Left lung (tissue), 10 donors: ENCODE measurements around the gene GPHN. TPM values are rescaled to one million over a fixed set of nuclear protein-coding genes. Genes with fewer than 3 reads are reported as not detected.
A peak's percentile ranks its signal among the peaks of the same experiment; 100 is the strongest.

Experiments used
- ATAC-seq: fragments of 200-7000 bp; cut with Tn5 transposase; one replicate; pipeline ENCODE4 v1.9.1; 2020; ENCODE audit warnings: moderate library complexity
- DNase-seq, 4 donors: peaks; one replicate each; pipeline ENCODE4 v3.0.0-alpha.2; 2013 to 2020
- H3K27ac ChIP-seq, 2 donors: fragments of 200-600 bp; sonication (generic) in 1 of 2; one replicate each; pipeline versions ENCODE4 v1.5.0 to v1.8.0; 2020 to 2021
- H3K27me3 ChIP-seq, 2 donors: fragments of 200-600 bp; sonication (generic) in 1 of 2; one replicate each; pipeline versions ENCODE4 v1.5.0 to v1.8.0; 2020 to 2021
- H3K36me3 ChIP-seq, 2 donors: fragments of 200-600 bp; sonication (generic) in 1 of 2; one replicate each; pipeline versions ENCODE4 v1.5.0 to v1.8.0; 2020 to 2021
- H3K4me1 ChIP-seq, 2 donors: fragments of 200-600 bp; one replicate each; pipeline ENCODE4 v1.8.0; 2021
- H3K4me3 ChIP-seq, 2 donors: fragments of 200-600 bp; sonication (generic) in 1 of 2; one replicate each; pipeline versions ENCODE4 v1.5.0 to v1.8.0; 2020 to 2021; ENCODE audit warnings: mild to moderate bottlenecking in 1 of 2
- H3K9me3 ChIP-seq, 2 donors: fragments of 200-600 bp; sonication (generic) in 1 of 2; one replicate each; pipeline versions ENCODE4 v1.5.0 to v1.8.0; 2020 to 2021
- intact Hi-C, 2 donors: fragments of 100-400 bp; cut with DNase I; formaldehyde crosslinking; loops; one replicate each; pipeline versions ENCODE4 v1.11.2 to v1.14.2; 2022
- polyA plus RNA-seq, 6 donors: library from polyadenylated mRNA; unstranded; fragments of 120-200 nt; gene quantifications; one replicate each; pipeline ENCODE4 v1.2.1, GENCODE V29; 2013; ENCODE audit not compliant: insufficient read length in 6 of 6
- total RNA-seq, 2 donors: library from RNA; stranded (reverse); fragmentation: NEBNext Ultra II Directional; extraction: Animal tissue kit (Norgen Biotek cat#: 25700); gene quantifications; one replicate each; pipeline ENCODE4 v1.2.1, GENCODE V29; 2021
- TF ChIP-seq, protein P1 (sequence below), 2 donors: fragments of 200-600 bp; sonication (generic) in 1 of 2; IDR thresholded peaks; one replicate each; pipeline versions ENCODE4 v1.5.0 to v1.8.0; 2021; ENCODE audit warnings: antibody characterized with exemption in 2 of 2
- donor health status: DM: no; HTN: yes; CAD: no.
- donor health status: DM: no; HTN: no; CAD: no.

Gene GPHN
- total and polyA plus RNA-seq, 8 donors, result 22.6 to 31.1 (median 25.7) TPM

GRCh38 chr14:66790101-66790500 lies 282.2 kb downstream of the GPHN start:
- no peak for DNase-seq
- Histone ChIP-seq H3K9me3 (peaks cover 0 to 45% of the 10 kb centered on the region in 2 donors), H3K36me3 (no peaks in the 10 kb centered on the region), H3K27me3 (no peaks in the 10 kb centered on the region), H3K4me3 (no peak overlapping the region), H3K4me1 (no peaks in the 10 kb centered on the region), H3K27ac (no peak overlapping the region)
- TF ChIP-seq, protein P1, sequence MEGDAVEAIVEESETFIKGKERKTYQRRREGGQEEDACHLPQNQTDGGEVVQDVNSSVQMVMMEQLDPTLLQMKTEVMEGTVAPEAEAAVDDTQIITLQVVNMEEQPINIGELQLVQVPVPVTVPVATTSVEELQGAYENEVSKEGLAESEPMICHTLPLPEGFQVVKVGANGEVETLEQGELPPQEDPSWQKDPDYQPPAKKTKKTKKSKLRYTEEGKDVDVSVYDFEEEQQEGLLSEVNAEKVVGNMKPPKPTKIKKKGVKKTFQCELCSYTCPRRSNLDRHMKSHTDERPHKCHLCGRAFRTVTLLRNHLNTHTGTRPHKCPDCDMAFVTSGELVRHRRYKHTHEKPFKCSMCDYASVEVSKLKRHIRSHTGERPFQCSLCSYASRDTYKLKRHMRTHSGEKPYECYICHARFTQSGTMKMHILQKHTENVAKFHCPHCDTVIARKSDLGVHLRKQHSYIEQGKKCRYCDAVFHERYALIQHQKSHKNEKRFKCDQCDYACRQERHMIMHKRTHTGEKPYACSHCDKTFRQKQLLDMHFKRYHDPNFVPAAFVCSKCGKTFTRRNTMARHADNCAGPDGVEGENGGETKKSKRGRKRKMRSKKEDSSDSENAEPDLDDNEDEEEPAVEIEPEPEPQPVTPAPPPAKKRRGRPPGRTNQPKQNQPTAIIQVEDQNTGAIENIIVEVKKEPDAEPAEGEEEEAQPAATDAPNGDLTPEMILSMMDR (IDR thresholded peaks at IDR 0.05), result no peak
- intact Hi-C loops, result no loop called here
- no peak for ATAC-seq

DNA sequence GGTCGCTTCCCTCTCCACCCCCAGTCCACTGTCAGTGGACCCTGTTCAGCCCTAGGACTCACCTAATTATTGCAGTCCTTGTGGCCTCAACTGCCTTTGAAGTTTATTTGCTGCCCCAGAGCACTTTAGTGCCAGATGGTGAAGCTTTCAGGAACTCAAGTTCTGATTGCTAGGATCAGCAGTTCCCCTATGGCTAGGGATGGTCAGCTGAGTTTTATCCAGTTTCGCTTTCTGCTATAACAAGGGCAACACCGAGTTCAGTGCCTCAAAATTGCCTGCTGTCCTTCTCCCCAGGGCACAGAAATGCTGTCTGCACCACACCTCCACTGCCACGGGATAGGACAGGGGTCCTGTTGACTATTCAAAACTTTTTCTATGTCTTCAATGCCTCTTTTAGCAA lies 295.0 kb downstream of the GPHN start:
- TF ChIP-seq, protein P1 (IDR thresholded peaks at IDR 0.05), result no peak
- intact Hi-C loops, result no loop called here
- Histone ChIP-seq H3K36me3 (no peaks in the 10 kb centered on the region), H3K9me3 (peaks cover 0 to 42% of the 10 kb centered on the region in 2 donors), H3K4me3 (no peak overlapping the region), H3K4me1 (no peaks in the 10 kb centered on the region), H3K27ac (no peak overlapping the region), H3K27me3 (no peaks in the 10 kb centered on the region)
- DNase-seq, result no peak
- ATAC-seq, result no peak

DNA sequence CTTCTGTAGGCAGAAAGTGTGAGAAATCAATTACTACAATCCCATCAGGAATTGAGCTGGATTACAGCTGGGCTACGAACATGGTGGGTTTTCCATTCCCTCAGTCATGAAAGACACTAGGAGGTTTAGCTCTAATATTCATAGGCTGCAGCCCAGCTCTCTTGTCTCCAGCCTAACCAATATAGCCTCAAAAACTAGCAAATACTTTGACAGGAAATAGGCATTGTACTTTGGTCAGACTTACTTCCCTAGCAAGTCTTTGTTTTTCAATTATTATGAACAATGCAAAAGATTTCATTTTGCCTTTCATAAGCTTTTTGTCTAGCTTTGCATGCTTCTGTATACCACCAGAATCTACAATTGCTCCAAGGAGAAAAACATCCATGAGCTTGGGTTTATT lies 296.2 kb downstream of the GPHN start:
- Histone ChIP-seq H3K27ac (no peak overlapping the region), H3K4me1 (no peaks in the 10 kb centered on the region), H3K4me3 (no peak overlapping the region), H3K27me3 (no peaks in the 10 kb centered on the region), H3K36me3 (no peaks in the 10 kb centered on the region), H3K9me3 (peaks cover 0 to 30% of the 10 kb centered on the region in 2 donors)
- ATAC-seq (no peak), DNase-seq (no peak)
- intact Hi-C loops, result no loop called here
- TF ChIP-seq, protein P1 (IDR thresholded peaks at IDR 0.05), result no peak

GRCh38 chr14:66813636-66814035 lies 305.7 kb downstream of the GPHN start:
- ATAC-seq, result no peak
- peak in 1 of 4 donors; percentile 35 for DNase-seq

DNA sequence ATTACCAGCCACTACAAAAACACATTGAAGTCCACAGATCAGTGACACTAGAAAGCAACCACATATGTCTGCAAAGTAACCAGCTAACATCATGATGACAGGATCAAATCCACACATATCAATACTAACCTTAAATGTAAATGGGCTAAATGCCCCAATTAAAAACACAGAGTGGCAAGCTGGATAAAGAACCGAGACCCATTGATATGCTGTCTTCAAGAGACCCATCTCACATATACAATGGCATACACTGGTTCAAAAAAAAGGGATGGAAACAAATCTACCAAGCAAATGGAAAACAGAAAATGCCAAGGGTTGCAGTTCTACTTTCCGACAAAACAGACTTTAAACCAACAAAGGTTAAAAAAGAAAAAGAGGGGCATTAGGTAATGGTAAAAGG lies 307.7 kb downstream of the GPHN start:
- TF ChIP-seq, protein P1 (IDR thresholded peaks at IDR 0.05), result no peak
- peaks cover 0 to 31% of the 10 kb centered on the region in 2 donors for H3K9me3 ChIP-seq
- H3K4me3 ChIP-seq, result no peak overlapping the region
- intact Hi-C loops, result no loop called here
- DNase-seq, result no peak
- H3K27me3 ChIP-seq, result no peaks in the 10 kb centered on the region
- no peak for ATAC-seq
- peaks cover 0 to 18% of the 10 kb centered on the region in 2 donors for H3K36me3 ChIP-seq
- no peaks in the 10 kb centered on the region for H3K4me1 ChIP-seq
- no peak overlapping the region for H3K27ac ChIP-seq

More at GRCh38 chr14:66813636-66814035, 305.7 kb downstream of the GPHN start:
- TF ChIP-seq, protein P1 (IDR thresholded peaks at IDR 0.05), result no peak
- no peak overlapping the region for H3K27ac ChIP-seq
- H3K4me1 ChIP-seq, result no peaks in the 10 kb centered on the region
- no peak overlapping the region for H3K4me3 ChIP-seq
- peaks cover 0 to 18% of the 10 kb centered on the region in 2 donors for H3K36me3 ChIP-seq
- peaks cover 0 to 31% of the 10 kb centered on the region in 2 donors for H3K9me3 ChIP-seq
- H3K27me3 ChIP-seq, result no peaks in the 10 kb centered on the region
- intact Hi-C loops, result no loop called here
